H1 (cell line): Measurements from ENCODE around the gene RGS3. TPM values are rescaled to one million over a fixed set of nuclear protein-coding genes. Genes with fewer than 3 reads are reported as not detected.

ENCODE experiments used
- CTCF ChIA-PET: fragments of 300-600 bp; sonication (Branson Sonifier 250); formaldehyde crosslinking; loops from one replicate; lab custom pipeline; 2021; ENCODE audit not compliant: partially characterized antibody; lab: Charles Lee
- POLR2A ChIA-PET: fragments of 300-600 bp; sonication (Branson Sonifier 250); formaldehyde crosslinking; loops from one replicate; lab custom pipeline; 2021; ENCODE audit warnings: inconsistent platforms; ENCODE audit not compliant: partially characterized antibody; lab: Charles Lee
- DNase-seq, 2 experiments: peaks; one replicate each; pipeline versions ENCODE4 v3.0.0 to v3.0.0-alpha.2; 2010 to 2022; ENCODE audit warnings: low spot score in 2 of 2, low read depth in 1 of 2, mixed read lengths in 1 of 2
- FAIRE-seq: peaks from 2 replicates; lab custom pipeline; 2011; peaks lifted over from hg19 to GRCh38; lab: Jason Lieb, UNC
- H2AFZ ChIP-seq: 2 replicates; pipeline ENCODE4 v1.8.1; 2012; ENCODE audit warnings: low read length, inconsistent platforms
- H2AK5ac ChIP-seq: 2 replicates; pipeline ENCODE4 v1.6.1; 2013; ENCODE audit warnings: low read depth, low read length
- H2BK120ac ChIP-seq: replicated peaks from 2 replicates; pipeline ENCODE3; 2013; ENCODE audit warnings: low read depth, low read length, inconsistent platforms
- H2BK12ac ChIP-seq: 2 replicates; pipeline ENCODE4 v1.6.1; 2013; ENCODE audit warnings: low read depth, low read length
- H2BK15ac ChIP-seq: 2 replicates; pipeline ENCODE4 v1.6.1; 2013; ENCODE audit warnings: low read length
- H2BK20ac ChIP-seq: 2 replicates; pipeline ENCODE4 v1.6.1; 2013; ENCODE audit warnings: low read length
- H2BK5ac ChIP-seq: 2 replicates; pipeline ENCODE4 v1.6.1; 2013; ENCODE audit warnings: low read depth, low read length
- H3K14ac ChIP-seq: 2 replicates; pipeline ENCODE4 v1.6.1; 2013; ENCODE audit warnings: inconsistent platforms; ENCODE audit not compliant: insufficient read length
- H3K18ac ChIP-seq: 2 replicates; pipeline ENCODE4 v1.6.1; 2013; ENCODE audit warnings: low read length; ENCODE audit errors: extremely low read depth
- H3K23ac ChIP-seq: 2 replicates; pipeline ENCODE4 v1.6.1; 2013; ENCODE audit warnings: inconsistent platforms; ENCODE audit not compliant: insufficient read length
- H3K23me2 ChIP-seq: 2 replicates; pipeline ENCODE4 v1.6.1; 2013; ENCODE audit warnings: low read depth, low read length
- H3K27ac ChIP-seq: 2 replicates; pipeline ENCODE4 v1.6.1; 2011; ENCODE audit warnings: low read depth, low read length, inconsistent platforms
- H3K27me3 ChIP-seq, 4 experiments: replicated peaks in 1 of 4; 1 replicate in 1 of 4; 2 replicates in 3 of 4; pipeline versions ENCODE4 v1.6.1 to v1.8.1; 2011 to 2013; ENCODE audit warnings: low read length in 3 of 4, mild to moderate bottlenecking in 3 of 4, inconsistent platforms in 2 of 4, mixed read lengths in 2 of 4, moderate library complexity in 1 of 4; ENCODE audit not compliant: control insufficient read depth in 3 of 4, insufficient read depth in 3 of 4; ENCODE audit errors: extremely low read depth in 1 of 4
- H3K36me3 ChIP-seq, 4 experiments: 2 replicates each; pipeline versions ENCODE4 v1.6.1 to v1.8.1; 2011 to 2013; ENCODE audit warnings: mild to moderate bottlenecking in 4 of 4, low read length in 3 of 4, moderate library complexity in 2 of 4, control low read depth in 1 of 4, inconsistent platforms in 1 of 4; ENCODE audit not compliant: insufficient read depth in 4 of 4, control insufficient read depth in 2 of 4
- H3K4ac ChIP-seq: replicated peaks from 2 replicates; pipeline ENCODE3; 2013; ENCODE audit warnings: low read length, low read depth, mixed read lengths, inconsistent platforms; ENCODE audit not compliant: insufficient read length
- H3K4me1 ChIP-seq, 4 experiments: replicated peaks in 1 of 4; 1 replicate in 1 of 4; 2 replicates in 3 of 4; pipeline versions ENCODE4 v1.6.1 to v1.8.1; 2011 to 2013; ENCODE audit warnings: low read length in 3 of 4, inconsistent platforms in 2 of 4, mixed read lengths in 1 of 4; ENCODE audit not compliant: insufficient read depth in 4 of 4, control insufficient read depth in 3 of 4
- H3K4me2 ChIP-seq, 2 experiments: 2 replicates each; pipeline versions ENCODE4 v1.6.1 to v1.8.1; 2011 to 2013; ENCODE audit warnings: low read depth in 2 of 2, low read length in 2 of 2, control low read depth in 1 of 2, inconsistent platforms in 1 of 2, mild to moderate bottlenecking in 1 of 2; ENCODE audit not compliant: insufficient read depth in 1 of 2
- H3K4me3 ChIP-seq, 4 experiments: fragments of 200-600, 300-600 bp in 1 of 4; sonication (generic), shearing (Covaris generic), sonication (Bioruptor Twin) in 1 of 4; 2 replicates each; pipeline versions ENCODE4 v1.5.1 to v1.8.1; 2011 to 2016; ENCODE audit warnings: low read length in 4 of 4, low read depth in 3 of 4, control low read depth in 2 of 4, inconsistent platforms in 2 of 4, mild to moderate bottlenecking in 2 of 4, mixed read lengths in 1 of 4, moderate library complexity in 1 of 4; ENCODE audit not compliant: insufficient read depth in 2 of 4; ENCODE audit errors: extremely low read depth in 1 of 4
- H3K56ac ChIP-seq: replicated peaks from 2 replicates; pipeline ENCODE3; 2013; ENCODE audit warnings: low read depth, mild to moderate bottlenecking, mixed read lengths, low read length, inconsistent platforms; ENCODE audit not compliant: insufficient read length
- H3K79me1 ChIP-seq: 2 replicates; pipeline ENCODE4 v1.6.1; 2013; ENCODE audit warnings: low read depth, low read length, control low read depth
- H3K79me2 ChIP-seq, 2 experiments: 2 replicates each; pipeline versions ENCODE4 v1.6.1 to v1.8.1; 2012 to 2013; ENCODE audit warnings: low read length in 2 of 2, mild to moderate bottlenecking in 2 of 2, inconsistent platforms in 1 of 2; ENCODE audit not compliant: insufficient read depth in 2 of 2, control insufficient read depth in 1 of 2
- H3K9ac ChIP-seq, 4 experiments: replicated peaks in 1 of 4; 1 replicate in 1 of 4; 2 replicates in 3 of 4; pipeline versions ENCODE4 v1.6.1 to v1.8.1; 2011 to 2013; ENCODE audit warnings: low read depth in 3 of 4, low read length in 3 of 4, control low read depth in 2 of 4, mild to moderate bottlenecking in 2 of 4, moderate library complexity in 2 of 4, inconsistent platforms in 1 of 4; ENCODE audit errors: extremely low read depth in 1 of 4
- H3K9me3 ChIP-seq, 2 experiments: 2 replicates each; pipeline versions ENCODE4 v1.6.1 to v1.8.1; 2012 to 2013; ENCODE audit warnings: mild to moderate bottlenecking in 2 of 2, moderate library complexity in 2 of 2, control low read depth in 1 of 2, inconsistent platforms in 1 of 2, low read depth in 1 of 2, low read length in 1 of 2, mixed read lengths in 1 of 2; ENCODE audit not compliant: insufficient read depth in 2 of 2
- H4K20me1 ChIP-seq, 2 experiments: replicated peaks in 1 of 2; 2 replicates each; pipeline versions ENCODE3 to v1.8.1; 2011 to 2013; ENCODE audit warnings: inconsistent platforms in 2 of 2, low read length in 2 of 2, mild to moderate bottlenecking in 1 of 2; ENCODE audit not compliant: insufficient read depth in 2 of 2, control insufficient read depth in 1 of 2
- H4K5ac ChIP-seq: 2 replicates; pipeline ENCODE4 v1.6.1; 2013; ENCODE audit warnings: low read length, low read depth, mixed read lengths, inconsistent platforms; ENCODE audit not compliant: insufficient read length
- H4K8ac ChIP-seq: 2 replicates; pipeline ENCODE4 v1.8.0; 2013; ENCODE audit warnings: mild to moderate bottlenecking, moderate library complexity, low read length, inconsistent platforms; ENCODE audit not compliant: insufficient read depth; ENCODE audit errors: extremely low read depth
- H4K91ac ChIP-seq: replicated peaks from 2 replicates; pipeline ENCODE3; 2013; ENCODE audit warnings: low read length, mixed read lengths, inconsistent platforms; ENCODE audit not compliant: insufficient read length
- E2F6 ChIP-seq: IDR thresholded peaks from 2 replicates; pipeline ENCODE4 v1.6.1; 2012; ENCODE audit warnings: inconsistent platforms
- RAD21 ChIP-seq, 2 experiments: IDR thresholded peaks in 1 of 2; conservative IDR thresholded peaks in 1 of 2; 2 replicates each; pipeline ENCODE4 v1.6.1; 2011; ENCODE audit warnings: low read depth in 2 of 2, low read length in 2 of 2, improper control_type of control experiment in 1 of 2, inconsistent platforms in 1 of 2, mild to moderate bottlenecking in 1 of 2, moderate library complexity in 1 of 2
- WGBS, 2 experiments: shearing (Covaris generic) in 1 of 2; methylation state at CpG; one replicate each; pipeline versions ENCODE4 v1.1.6 to v1.1.7; 2013 to 2015; ENCODE audit warnings: low lambda C conversion rate in 2 of 2, mixed read lengths in 2 of 2, inconsistent platforms in 1 of 2, low coverage in 1 of 2, missing lambda C conversion rate in 1 of 2; ENCODE audit not compliant: insufficient replicate concordance in 2 of 2, insufficient coverage in 1 of 2, insufficient read length in 1 of 2; ENCODE audit errors: extremely low coverage in 1 of 2, missing lambda C conversion rate in 1 of 2; 5-methylcytosine and 5-hydroxymethylcytosine counted together
- polyA plus RNA-seq, 7 experiments: library from polyadenylated mRNA; depleted of rRNA in 3 of 7; stranded (reverse) in 5 of 7; unstranded in 2 of 7; fragments of >200 nt in 5 of 7; fragments of 200-250 nt in 2 of 7; gene quantifications; 1 replicate in 5 of 7; 2 replicates in 1 of 7; 4 replicates in 1 of 7; pipeline versions ENCODE4 v1.2.1 to v1.2.3, GENCODE V29; 2011 to 2013; ENCODE audit warnings: missing spikeins in 2 of 7, mixed read lengths in 2 of 7
- total RNA-seq: library from RNA; stranded (reverse); fragmentation: NEBNext Ultra II Directional; extraction: Animal tissue kit (Norgen Biotek cat#: 25700); gene quantifications from 2 replicates; pipeline ENCODE4 v1.2.1, GENCODE V29; 2021

Gene RGS3
- total and polyA plus RNA-seq, 2 of the 8 experiments (the other 6 are each of a cell fraction or from before 2014, with no cell fraction given), result 12.6 to 18.2 TPM

- FAIRE-seq (no peak), DNase-seq (no peak)
- H3K9ac ChIP-seq, result no peak overlapping the region
- H2BK120ac ChIP-seq, result no peak overlapping the region
- no peak overlapping the region for H3K14ac ChIP-seq
- peaks cover 0 to 17% (median 12%) of the 10 kb centered on the region in 4 experiments; a peak in 6 of 7 replicates for H3K4me1 ChIP-seq
- peaks cover 2% of the 10 kb centered on the region; the same call in 1 of the 2 replicates for H3K23me2 ChIP-seq
- H4K5ac ChIP-seq, result no peak overlapping the region
- H4K20me1 ChIP-seq, result peaks cover 2% of the 10 kb centered on the region in 2 experiments
- 0 out of 2 replicates have a peak overlapping the region, but pooled peaks have one; percentile 65 for H2AK5ac ChIP-seq
- H2BK20ac ChIP-seq, result peak overlapping the region; percentile 90; the same call in 1 of the 2 replicates
- TF ChIP-seq E2F6 (no peak), RAD21 (IDR thresholded peaks at IDR 0.05 in 1 of 2, conservative IDR thresholded peaks at IDR 0.05 in 1 of 2; ENCODE audit: low read depth in 2 of 2, low read length in 2 of 2) (peak in 1 of 2 experiments; percentile 4; a peak in 1 of 4 replicates)
- peak overlapping the region; percentile 57 for H3K4ac ChIP-seq
- 93% methylated on average over 4 of the region's 5 CpGs; no CpG with 5 or more reads in 1 of the 2 experiments for WGBS, 2 experiments
- no peak overlapping the region for H4K8ac ChIP-seq
- H2AFZ ChIP-seq, result no peak overlapping the region
- H3K36me3 ChIP-seq, result peaks cover 2 to 15% (median 9%) of the 10 kb centered on the region in 4 experiments; a peak in 5 of 8 replicates
- peak overlapping the region; percentile 19 for H3K18ac ChIP-seq
- no peaks in the 10 kb centered on the region for H3K27me3 ChIP-seq
- peak overlapping the region; percentile 95 for H2BK12ac ChIP-seq
- no peak overlapping the region; a peak in 1 of 4 replicates for H3K4me2 ChIP-seq
- peak overlapping the region; percentile 75; the same call in 1 of the 2 replicates for H2BK5ac ChIP-seq
- H4K91ac ChIP-seq, result peak overlapping the region; percentile 68
- H3K79me1 ChIP-seq, result peaks cover 2% of the 10 kb centered on the region; the same call in 1 of the 2 replicates
- H3K23ac ChIP-seq, result no peak overlapping the region
- CTCF ChIA-PET, result interaction anchor here (0.6 to 28.3 kb wide), 10 partner anchors 9 to 326 kb away, joined by 3 to 1065 read pairs (median 4); partner anchors contain the start of genes CDC26 and PRPF4
- no peak overlapping the region for H3K27ac ChIP-seq
- H3K56ac ChIP-seq, result no peak overlapping the region
- peak overlapping the region; percentile 81; the same call in 1 of the 2 replicates for H2BK15ac ChIP-seq
- no peak overlapping the region for H3K4me3 ChIP-seq
- H3K9me3 ChIP-seq, result no peaks in the 10 kb centered on the region
- POLR2A ChIA-PET, result interaction anchor here (1.0 to 4.2 kb wide), 6 partner anchors 10 to 276 kb away, joined by 3 to 14 read pairs (median 8); no protein-coding TSS in a partner anchor
- no peaks in the 10 kb centered on the region for H3K79me2 ChIP-seq
These were observed 137.5 kb downstream of the RGS3 start for GRCh38 chr9:113600871-113601614.
